ENCODE data around the gene LYST.
"Not testable (repeated sequence)": the region's sequence is repeated elsewhere in the genome, so short reads cannot be mapped to it uniquely, and the experiment has no call there.

LYST gene

GRCh38 chr1:235638612-235639011, 228.1 kb downstream of the LYST start:
- not testable (repeated sequence) for DNase-seq (ENCODE audit: low read depth in 2 of 2)

- no peak for DNase-seq (ENCODE audit: low read depth in 2 of 2)
Observed at GRCh38 chr1:235637756-235638534, 228.8 kb downstream of the LYST start.

DNA sequence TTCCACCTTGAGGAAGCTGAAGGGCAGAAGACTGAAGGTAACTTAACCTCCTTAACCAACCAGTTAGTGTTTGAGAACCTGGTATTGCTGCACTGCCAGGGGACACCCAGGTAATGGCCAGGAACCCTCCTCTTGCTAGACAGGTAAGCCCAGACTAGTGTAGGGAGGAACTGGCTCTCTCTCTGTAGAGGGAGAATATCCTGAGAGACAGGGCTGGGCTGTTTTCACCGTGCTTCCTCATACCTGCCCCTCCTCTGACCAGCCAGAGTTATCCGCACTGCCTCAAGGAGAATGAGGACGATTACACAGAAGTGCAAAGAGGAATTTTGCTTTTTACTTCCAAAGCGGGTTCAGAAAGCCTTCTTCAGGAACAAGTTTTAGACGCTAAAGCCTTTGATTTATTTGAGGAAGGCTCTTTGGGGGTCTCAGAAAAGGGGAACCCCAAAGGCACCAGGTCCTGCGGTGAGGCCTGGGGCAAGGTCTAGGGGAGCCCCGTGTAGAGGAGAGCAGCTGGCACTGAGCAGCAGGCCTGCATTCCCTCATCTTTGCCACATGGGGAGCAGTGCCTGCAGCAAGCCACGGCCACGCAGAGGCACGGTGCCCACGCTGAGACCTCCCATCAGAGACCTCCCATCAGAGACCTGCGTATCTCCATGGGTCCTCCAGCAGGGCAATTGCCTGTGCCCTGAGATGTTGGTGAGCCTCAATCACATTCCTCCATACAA, 230.6 kb downstream of the LYST start:
- DNase-seq (ENCODE audit: low read depth in 2 of 2): no peak

DNA sequence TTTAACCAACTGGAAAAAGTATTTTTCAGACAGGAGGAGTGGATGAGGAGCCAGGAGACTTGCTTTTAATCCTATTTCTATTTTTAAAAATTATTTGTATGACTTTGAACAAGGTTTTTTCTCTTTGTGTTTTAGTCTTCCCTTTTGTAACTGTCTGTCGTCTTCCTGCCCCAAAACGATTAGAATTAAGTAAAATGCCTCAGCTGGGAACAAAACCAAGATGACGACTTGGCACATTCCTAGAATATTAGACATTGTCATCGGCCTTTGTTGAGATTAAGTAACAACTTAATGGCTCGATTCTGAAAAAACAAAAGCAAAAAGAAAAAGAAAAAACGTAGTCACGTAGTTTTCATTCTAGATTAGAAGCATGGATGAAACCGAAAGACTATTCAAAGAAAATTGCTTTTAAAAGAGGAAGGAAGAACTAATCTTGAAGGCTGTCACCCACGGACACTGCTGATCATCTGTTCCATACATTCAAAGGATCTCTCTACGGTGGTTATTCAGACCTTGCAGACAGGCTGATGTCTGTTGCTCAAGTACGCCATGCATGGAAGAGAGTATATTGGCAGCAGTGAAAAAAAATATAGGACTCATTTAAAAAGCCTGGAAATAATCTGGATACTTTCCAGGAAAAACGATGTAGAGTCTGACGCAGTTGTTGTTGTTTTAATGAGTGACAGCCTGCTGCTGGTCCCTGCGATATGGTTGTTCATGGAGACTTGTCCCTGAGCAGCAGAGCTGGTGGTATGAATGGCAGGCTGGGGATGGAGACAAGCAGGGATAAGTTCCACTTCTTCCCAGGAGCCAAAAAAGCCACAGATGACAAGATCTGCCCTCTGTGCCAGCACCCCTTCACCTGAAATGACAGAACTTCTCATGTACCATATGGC, 234.0 kb downstream of the LYST start:
- no peak for DNase-seq (ENCODE audit: low read depth in 2 of 2)

DNA sequence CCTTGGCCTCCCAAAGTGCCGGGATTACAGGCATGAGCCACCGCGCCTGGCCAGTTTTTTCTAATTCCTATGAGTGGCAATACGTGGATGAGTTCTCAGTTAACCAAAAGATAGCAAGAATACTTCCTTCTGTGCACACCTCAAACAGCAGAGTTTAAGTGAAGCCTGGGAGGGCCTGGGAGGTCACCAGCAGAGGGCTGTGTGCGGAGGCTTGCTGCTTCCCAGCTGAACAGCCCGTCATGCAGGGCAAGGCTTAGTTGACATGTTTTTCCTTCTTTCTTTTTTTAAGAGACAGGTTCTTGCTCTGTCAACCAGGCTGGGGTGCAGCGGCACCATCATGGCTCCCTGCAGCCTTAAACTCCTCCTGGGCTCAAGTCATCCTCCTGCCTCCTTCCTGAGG, 234.9 kb downstream of the LYST start:
- no peak for DNase-seq (ENCODE audit: low read depth in 2 of 2)

DNA sequence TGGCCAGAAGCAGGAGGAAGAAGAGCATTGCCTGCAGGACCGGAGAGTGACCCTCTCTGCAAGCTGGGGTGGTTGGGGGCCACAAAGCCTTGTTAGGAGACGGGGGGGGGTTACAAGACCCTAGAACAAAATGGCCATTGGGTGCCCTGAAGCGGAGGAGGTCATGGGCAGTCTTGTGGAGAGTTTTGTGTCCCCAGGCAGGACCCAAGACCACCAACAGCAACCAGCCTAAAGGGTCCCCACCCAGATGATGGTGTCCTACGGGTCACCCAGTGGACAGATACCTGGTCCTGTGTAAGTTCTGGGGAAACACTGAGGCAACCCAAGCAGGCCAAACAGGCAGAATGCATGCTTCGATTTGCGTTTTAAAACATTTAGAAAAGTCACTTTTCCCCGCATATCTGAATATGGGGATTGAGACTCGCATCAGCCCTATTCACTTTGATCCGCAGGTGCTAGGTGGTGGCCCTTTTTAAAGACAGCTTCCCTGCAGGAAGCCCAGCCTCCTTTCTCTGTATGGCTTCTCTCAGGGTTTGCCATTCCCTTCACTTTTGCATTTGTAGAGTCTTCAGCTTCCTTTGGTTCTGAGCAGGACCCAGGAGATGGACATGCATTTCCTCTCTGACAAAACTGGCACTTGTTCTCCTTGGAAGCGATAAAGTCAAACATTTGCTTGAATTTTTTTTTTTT, 238.2 kb downstream of the LYST start:
- DNase-seq (ENCODE audit: low read depth in 2 of 2): no peak

DNA sequence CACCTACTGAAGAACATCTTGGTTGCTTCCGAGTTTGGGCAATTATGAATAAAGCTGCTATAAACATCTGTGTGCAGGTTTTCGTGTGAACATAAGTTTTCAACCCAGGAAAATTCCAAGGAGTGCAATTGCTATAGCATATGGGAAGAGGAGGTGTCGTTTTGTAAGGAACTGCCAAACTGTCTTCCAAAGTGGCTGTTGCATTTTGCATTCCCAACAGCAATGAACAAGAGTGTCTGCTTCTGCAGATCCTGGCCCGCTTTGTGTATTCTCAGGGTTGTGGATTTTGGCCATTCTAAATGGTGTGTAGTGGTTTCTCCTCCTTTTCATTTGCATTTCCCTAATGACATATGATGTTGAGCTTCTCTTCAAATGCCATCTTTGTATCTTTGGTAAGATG, 240.9 kb downstream of the LYST start:
- DNase-seq (ENCODE audit: low read depth in 2 of 2): no peak

DNA sequence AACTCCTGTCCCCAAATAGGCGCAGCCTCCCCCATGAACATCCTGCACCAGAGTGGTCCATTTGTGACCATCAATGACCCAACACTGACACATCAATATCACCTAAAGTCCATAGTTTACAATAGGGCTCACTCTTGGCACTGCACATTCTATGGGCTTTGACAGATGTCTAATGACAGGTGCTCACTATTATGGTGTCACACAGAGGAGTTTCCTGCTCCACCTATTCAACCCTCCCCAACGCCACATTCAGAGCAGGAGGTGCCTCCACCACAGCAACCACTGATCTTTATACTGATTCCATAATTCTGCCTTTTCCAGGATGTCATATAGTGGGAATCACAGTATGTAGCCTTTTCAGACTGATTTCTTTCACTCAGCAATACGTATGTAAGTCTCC, 241.4 kb downstream of the LYST start:
- no peak for DNase-seq (ENCODE audit: low read depth in 2 of 2)

GRCh38 chr1:235624721-235625333, 241.9 kb downstream of the LYST start:
- no peak for DNase-seq (ENCODE audit: low read depth in 2 of 2)

DNA sequence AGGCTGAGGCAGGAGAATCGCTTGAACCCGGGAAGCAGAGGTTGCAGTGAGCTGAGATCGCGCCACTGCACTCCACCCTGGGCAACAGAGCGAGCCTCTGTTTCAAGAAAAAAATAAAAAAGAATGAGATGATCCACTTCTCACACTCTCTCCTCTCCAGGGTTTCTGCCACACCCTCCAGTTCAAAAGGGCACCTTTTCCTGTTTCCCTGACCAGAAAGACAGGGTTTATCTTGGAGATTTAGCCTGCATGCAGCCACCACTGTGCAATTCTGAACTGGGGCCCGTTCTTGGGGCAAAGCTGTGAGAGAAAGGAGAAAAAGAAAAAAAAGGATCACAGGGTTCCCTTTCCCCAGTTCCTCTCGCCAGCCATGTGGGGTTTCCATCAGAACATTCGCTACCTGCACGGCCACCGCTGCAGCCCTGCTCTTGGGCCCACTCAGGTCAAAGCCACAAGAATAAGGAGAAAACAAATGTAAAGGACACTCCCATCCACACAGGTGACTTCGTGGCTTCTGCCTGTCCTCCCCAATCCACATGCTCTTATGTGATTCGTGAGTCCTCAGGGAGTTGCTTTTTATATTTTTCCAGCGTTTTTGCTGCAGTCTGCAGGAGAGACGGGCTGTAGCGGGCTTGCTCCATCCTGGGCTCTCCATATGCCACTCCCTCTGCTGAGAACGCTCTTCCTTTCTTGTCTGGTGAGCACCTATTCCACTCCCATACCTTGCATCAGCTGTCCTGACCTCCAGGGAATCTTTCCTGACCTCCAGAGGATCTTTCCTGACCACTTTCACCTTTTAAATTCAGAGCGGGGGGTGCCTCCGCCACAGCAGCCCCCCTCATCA, 243.5 kb downstream of the LYST start:
- DNase-seq (ENCODE audit: low read depth in 2 of 2): no peak

GRCh38 chr1:235619149-235619548, 247.6 kb downstream of the LYST start:
- DNase-seq (ENCODE audit: low read depth in 2 of 2): not testable (repeated sequence)

DNA sequence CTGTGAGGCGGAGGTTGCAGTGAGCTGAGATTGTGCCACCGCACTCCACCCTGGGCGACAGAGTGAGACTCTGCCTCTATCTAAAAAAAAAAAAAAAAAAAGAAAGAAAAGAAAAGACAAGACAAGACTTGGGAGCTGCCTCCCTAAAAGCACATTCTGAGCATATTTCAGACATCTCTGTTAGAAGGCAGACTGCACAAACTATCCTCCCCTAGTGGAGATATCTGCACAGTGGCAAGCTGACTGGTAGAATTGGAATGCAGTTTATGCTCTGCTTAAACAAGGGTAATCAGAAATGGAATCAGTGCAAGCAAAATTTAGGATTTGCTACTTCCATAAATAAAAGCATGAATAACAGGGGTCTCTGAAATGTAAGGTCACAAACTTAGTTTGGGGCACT, 248.9 kb downstream of the LYST start:
- no peak for DNase-seq (ENCODE audit: low read depth in 2 of 2)

GRCh38 chr1:235617140-235617539, 249.6 kb downstream of the LYST start:
- no peak for DNase-seq (ENCODE audit: low read depth in 2 of 2)

GRCh38 chr1:235614442-235614954, 252.2 kb downstream of the LYST start:
- DNase-seq (ENCODE audit: low read depth in 2 of 2): no peak

DNA sequence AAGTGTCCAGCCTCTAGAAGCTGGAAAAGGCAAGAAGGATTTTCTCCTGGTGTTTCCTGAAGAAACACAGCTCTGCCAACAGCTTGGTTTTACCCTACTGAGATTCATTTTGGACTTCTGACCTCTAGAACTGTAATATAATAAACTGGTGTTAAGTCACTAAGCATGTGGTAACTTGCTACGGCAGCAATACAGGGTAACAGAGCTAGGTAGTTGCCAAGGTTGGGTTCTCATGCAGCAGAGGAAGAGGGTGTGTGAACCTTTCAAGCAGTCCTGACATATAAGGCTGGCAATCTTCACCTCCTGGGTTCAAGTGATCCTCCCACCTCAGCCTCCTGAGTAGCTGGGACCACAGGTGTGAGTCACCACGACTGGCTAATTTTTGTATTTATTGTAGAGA, 253.1 kb downstream of the LYST start:
- no peak for DNase-seq (ENCODE audit: low read depth in 2 of 2)

DNA sequence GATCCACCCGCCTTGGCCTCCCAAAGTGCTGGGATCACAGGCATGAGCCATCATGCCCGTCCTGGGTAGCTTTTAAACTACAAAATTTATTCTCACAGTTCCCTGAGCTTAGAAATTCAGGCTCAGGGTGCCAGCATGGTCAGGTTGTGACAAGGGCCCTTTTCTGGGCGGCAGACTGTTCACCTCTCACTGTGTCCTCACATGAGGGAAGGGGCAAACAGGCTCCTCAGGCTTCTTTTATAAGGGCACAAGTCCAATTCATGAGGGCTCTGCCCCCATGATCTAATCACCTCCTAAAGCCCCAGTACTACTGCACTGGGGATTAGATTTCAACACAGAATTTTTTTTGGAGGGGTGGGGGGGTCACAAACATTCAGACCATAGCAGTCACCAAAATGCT, 253.9 kb downstream of the LYST start:
- no peak for DNase-seq (ENCODE audit: low read depth in 2 of 2)

Measured in stimulated activated CD4-positive, alpha-beta T cell treated with anti-CD3 and anti-CD28 coated beads, Interleukin-1b, Interleukin-23, amount 100 ng/mL, for 4 hours (primary cell).